Myocyte (in vitro differentiated cells): Measurements from ENCODE around the gene ARHGAP35. TPM values are rescaled to one million over a fixed set of nuclear protein-coding genes. Genes with fewer than 3 reads are reported as not detected.
A peak's percentile ranks its signal among the peaks of the same experiment; 100 is the strongest.
"Not testable (repeated sequence)": the region's sequence is repeated elsewhere in the genome, so short reads cannot be mapped to it uniquely, and the experiment has no call there.

Source experiments
- DNase-seq: peaks from one replicate; pipeline ENCODE4 v3.0.0-alpha.2; 2012; ENCODE audit warnings: low read depth
- total RNA-seq: library from RNA; depleted of rRNA; stranded (reverse); fragments of >200 nt; gene quantifications from 2 replicates; pipeline ENCODE4 v1.2.3, GENCODE V29; 2014

Gene ARHGAP35
- total RNA-seq, 1 donor from 2014 or later, result 30.5 TPM

GRCh38 chr19:46868025-46868802 lies 7.4 kb downstream of the ARHGAP35 start:
- no peak for DNase-seq

- DNase-seq, result not testable (repeated sequence)
Observed at GRCh38 chr19:46871173-46871572, 10.4 kb downstream of the ARHGAP35 start.

DNA sequence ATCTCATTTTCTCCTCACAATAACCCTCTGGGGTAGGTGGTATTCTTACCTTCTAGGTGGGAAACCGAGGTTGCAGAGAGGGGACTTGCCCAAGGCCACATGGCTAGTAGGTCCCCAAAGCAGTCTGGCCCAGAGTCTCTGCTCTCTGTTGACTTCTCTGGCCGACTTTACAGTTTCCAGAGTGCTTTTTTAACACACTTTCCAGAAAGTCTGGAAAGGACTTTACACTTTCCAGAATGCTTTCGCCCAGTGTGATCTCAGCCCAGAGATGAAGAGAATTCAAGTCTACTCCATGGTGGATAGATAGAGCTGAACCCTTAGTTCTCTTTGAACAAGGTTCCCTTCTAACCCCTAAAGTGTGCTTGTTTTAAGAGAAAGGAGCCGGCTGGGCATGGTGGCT lies 12.2 kb downstream of the ARHGAP35 start:
- DNase-seq, result no peak

GRCh38 chr19:46875234-46875633 lies 14.4 kb downstream of the ARHGAP35 start:
- DNase-seq, result no peak

DNA sequence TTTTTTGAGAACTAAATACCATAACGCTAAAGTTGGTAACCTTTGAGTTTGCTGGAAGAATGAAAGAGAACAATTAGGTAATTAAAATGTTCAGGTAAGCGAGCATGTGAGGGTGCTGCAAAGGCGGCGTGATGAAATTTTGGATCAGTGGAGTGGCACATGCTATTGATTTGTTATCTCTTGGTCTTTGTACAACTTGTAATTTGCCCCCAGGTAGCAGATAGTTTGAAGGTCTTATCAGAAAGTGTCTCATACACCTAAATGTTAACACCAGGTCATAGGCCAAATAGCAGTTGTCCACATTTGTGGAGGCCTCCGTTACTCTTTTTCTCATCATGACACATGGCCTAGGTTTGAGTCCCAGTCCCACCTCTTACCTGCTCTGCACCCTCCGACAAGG lies 14.9 kb downstream of the ARHGAP35 start:
- DNase-seq, result no peak

DNA sequence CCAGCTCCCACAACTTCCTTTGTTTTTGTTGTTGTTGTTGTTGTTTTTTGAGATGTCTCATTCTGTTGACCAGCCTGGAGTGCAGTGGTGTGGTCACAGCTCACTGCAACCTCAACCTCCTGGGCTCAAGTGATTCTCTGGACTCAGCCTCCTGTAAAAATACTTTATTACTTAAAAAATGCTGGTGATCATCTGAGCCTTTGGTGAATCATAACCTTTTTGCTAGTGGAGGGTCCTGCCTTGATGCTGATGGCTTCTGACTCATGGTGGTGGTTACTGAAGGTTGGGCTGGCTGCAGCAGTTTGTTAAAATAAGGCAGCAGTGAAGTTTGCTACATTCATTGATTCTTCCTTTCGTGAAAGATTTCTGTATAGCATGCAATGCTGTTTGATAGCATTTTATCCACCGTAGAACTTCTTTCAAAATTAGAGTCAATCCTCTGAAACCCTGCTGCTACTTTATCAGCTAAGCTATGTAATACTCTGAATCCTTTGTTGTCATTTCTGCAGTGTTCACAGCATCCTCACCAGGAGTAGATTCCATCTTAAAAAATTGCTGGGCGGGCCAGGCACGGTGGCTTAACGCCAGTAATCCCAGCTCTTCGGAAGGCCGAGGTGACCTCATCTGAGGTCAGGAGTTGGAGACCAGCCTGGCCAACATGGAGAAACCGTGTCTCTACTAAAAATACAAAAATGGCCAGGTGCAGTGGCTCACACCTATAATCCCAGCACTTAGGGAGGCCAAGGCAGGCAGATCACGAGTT lies 18.0 kb downstream of the ARHGAP35 start:
- peak; percentile 64 for DNase-seq

DNA sequence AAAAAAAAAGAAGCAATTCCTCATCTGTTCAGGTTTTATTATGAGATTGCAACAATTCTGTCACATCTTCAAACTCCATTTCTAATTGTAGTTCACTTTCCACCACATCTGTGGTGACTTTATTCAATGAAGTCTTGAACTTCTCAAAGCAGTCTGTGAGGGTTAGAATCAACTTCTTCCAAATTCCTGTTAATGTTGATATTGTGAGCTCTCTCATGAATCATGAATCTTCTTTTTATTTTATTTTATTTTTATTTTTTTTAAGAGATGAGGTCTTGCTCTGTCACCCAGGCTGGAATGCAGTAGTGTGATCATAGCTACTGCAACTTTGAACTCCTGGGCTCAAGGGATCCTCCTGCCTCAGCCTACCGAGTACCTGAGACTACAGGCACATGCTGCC lies 19.6 kb downstream of the ARHGAP35 start:
- DNase-seq, result no peak

- DNase-seq, result no peak
Observed at GRCh38 chr19:46881092-46881491, 20.3 kb downstream of the ARHGAP35 start.

- DNase-seq, result no peak
Observed at GRCh38 chr19:46882034-46882433, 21.2 kb downstream of the ARHGAP35 start.

GRCh38 chr19:46882751-46883150 lies 22.0 kb downstream of the ARHGAP35 start:
- not testable (repeated sequence) for DNase-seq

- no peak for DNase-seq
Observed at GRCh38 chr19:46885411-46885810, 24.6 kb downstream of the ARHGAP35 start.

- no peak for DNase-seq
Observed at GRCh38 chr19:46886546-46887239, 25.9 kb downstream of the ARHGAP35 start.

DNA sequence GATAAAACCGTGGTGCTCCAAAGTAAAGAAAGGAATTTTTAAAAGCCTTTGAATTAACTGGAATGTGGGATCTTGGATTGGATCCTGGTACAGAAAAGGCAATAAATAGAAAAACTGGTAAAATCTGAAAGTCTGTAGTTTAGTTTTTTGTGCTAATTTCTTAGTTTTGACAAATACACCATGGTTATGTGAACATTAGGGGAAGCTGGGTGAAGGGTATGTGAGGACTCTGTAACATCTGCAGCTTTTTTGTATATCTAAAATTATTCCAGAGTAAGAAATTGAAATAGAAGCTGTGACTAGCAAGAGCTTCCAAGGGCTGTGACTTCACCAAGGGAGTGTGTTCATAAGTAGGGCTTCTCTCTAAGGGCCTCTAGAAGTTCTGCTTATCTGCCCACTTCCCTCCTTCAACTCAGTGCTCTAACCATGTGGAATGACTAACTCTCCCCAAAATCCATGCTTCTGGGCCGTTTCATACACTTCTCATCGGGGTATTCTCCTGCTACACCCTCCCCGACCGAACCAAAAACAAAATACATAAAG lies 26.5 kb downstream of the ARHGAP35 start:
- DNase-seq, result no peak

GRCh38 chr19:46890423-46891170 lies 29.8 kb downstream of the ARHGAP35 start:
- DNase-seq, result peak; percentile 32

DNA sequence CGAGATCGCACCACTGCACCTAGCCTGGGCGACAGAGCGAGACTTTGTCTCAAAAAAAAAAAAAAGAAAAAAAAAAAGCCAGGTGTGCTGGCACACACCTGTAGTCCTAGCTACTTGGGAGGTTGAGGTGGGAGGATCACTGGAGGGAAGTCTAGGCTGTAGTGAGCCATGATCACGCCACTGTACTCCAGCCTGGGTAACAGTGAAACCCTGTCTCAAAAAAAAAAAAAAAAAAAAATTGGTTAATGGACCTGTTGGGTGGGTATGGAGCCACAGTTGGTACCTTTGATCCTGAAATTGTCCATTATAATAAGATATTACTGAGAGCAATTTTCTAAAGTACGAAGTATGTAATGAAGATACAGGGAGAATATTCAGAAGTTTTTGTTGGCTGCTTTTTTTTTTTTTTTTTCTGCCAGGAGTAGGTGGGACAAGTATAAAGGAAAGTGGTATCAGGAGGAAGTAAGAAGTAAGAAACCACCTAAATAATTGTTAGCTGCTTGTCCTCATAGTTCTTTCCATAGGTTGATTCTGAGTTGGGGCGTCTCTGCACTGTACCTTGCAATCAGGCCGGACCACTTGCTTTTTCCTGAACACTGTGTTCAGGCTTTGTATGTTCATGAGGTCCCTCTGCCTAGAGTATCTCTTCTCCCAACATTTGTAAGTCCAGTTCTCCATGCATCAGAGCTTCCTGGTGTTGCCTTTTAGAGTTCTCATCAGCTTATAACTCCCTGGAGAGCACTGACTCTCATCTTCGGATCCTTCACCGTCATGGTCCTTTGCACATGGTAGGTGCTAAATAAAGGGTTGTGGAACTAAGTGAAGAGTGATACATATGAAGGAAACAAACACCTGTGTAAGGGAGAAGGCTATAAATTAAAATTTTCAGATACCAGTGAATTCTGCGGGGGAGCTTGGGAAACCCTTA lies 31.7 kb downstream of the ARHGAP35 start:
- DNase-seq, result no peak

DNA sequence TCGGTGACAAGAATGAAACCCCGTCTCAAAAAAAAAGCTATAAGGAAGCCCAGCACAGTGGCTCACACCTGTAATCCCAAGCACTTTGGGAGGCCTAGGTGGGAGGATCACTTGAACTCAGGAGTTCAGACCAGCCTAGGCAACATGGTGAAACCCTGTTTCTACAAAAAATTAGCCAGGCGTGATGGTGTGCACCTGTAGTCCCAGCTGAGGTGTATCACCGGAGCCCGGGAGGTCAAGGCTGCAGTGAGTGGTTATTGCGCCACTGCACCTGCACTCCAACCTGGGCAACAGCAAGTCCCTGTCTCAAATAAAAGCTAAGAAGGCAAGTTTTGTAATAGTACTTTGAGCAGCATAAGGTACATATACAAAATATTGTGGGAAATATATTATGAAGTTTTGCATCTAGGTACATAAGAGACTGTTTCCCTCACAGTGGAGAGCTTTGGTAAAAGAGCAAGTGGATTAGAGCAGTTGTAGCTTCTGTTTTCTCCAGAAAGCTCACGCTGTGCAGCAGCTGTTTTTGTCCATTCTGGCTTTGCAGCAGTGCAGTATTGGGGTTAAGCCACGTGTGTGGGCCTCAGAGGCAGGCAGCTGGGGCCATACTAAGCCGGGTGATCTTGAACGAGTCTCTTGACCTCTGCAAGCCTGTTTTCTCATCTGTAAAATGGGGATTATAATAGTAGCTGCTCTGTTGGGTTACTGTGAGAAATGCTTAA lies 35.4 kb downstream of the ARHGAP35 start:
- DNase-seq, result peak; percentile 87

DNA sequence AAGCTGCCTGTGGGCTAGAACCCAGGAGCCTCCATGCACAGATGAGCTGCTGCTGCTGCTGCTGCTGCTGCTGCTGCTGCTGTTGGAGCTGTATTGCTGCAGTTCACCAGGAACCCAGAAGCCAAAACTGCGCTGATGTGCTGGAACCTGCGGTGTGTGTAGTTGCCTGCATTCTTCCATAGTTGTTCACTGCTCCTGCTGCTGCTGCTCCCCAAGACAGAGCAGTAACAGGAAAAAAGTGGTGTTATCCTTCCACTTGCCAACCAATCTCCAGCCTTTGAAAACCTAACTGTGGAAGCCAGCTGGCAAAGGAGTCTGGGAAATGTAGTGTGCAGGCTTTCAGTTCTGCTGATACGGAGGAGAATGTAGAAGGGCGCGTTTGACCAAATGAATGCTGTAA lies 37.9 kb downstream of the ARHGAP35 start:
- DNase-seq, result peak; percentile 39

DNA sequence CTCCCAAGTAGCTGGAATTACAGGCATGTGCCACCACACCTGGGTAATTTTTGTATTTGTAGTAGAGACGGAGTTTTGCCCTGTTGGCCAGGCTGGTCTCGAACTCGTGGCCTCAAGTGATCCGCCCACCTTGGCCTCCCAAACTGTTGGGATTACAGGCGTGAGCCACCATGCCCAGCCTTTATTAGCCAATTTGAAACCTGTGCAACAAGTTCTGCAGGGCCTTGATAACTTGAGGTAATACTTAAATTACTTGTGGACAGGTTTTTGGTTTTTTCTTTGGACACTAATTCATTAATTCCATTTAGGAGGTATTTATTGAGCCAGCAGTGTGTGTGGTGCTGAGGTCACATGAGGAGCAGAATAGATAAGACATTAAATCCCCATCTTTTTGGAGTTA lies 39.5 kb downstream of the ARHGAP35 start:
- DNase-seq, result no peak

DNA sequence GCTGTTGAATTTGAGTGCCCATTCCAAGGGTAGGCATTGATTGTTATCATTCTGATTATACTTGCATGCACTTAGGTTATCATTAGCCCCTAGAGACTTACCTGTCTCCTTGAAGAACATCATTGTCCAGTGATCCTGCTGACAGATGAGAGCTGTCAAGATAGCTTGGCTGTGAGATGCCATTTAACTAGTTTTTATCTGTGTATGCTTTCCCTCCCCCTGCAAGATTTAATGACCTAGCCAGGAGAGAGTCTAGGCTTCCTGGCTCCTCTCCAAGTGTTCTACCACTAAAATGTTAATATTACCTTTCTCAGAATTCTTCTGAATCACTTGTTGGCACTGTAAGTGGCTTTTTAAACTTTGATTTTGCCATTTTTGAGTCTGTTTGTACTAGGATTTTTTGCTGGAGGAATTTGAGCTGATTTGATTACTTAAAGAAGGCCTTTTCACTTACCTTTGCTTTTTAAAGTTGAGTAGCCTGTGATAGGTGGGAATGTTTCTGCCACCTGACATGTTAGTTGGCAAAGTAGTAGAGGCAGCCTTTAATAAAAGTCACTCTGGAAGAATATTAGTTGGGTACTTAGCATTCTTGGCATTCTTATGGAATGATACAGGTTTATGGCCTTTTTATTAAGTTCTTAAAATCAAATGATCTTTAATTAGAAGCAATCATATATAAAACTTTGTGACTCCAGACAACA lies 41.1 kb downstream of the ARHGAP35 start:
- DNase-seq, result no peak
